LoVo (cell line): ENCODE data around the gene ZDHHC8.

ENCODE experiments used
- DNase-seq: peaks from one replicate; pipeline ENCODE4 v3.0.0-alpha.2; 2016; ENCODE audit warnings: low spot score

Gene ZDHHC8

DNA sequence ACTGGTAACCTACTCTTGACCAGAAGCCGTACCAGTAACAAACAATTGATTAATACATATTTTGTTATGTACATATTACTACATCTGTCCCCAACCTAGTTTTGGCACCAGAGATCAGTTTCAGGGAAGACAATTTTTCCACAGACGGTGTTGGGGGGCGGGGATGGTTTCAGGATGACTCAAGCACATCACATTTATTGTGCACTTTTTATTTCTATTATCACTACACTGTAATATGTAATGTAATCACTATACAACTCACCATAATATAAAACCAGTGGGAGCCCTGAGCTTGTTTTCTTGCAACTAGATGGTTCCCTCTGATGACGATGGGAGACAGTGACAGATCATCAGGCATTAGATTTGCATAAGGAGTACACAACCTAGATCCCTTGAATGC is 36.1 kb upstream of the ZDHHC8 start:
- no peak for DNase-seq

DNA sequence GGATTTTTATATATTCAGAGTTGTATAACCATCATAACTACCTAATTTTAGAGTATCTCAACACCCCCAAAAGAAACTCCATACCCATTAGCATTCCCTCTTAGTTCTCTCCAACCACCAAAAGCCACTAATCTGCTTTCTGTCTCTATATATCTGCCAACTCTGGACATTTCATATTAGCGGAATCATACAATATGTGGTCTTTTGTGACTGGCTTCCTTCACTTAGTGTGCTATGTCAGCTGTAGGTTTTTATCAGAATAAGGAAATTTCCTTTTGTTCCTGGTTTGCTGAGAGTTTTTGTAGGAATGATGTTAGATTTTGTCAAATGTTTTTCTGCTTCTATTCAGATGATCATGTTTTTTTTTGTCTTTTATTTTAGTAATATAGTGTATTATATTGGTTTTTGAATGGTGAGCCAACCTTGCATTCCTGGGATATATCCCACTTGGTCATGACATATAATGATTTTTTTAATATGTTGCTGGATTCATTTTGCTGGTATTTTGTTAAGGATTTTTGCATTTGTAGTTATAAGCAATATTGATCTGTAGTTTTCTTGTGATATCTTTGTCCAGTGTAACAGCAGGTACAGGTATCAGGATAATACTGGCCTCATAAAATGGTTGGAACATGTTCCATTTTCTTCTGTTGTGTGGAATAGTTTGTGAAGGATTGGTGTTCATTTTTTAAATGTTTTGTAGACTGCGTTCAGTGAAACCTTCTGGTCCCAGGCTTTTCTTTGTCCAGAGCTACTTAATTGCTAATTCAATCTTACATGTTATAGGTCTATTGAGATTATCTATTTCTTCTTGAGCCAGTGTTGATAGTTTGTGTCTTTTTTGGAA is 34.8 kb upstream of the ZDHHC8 start:
- DNase-seq: no peak

DNA sequence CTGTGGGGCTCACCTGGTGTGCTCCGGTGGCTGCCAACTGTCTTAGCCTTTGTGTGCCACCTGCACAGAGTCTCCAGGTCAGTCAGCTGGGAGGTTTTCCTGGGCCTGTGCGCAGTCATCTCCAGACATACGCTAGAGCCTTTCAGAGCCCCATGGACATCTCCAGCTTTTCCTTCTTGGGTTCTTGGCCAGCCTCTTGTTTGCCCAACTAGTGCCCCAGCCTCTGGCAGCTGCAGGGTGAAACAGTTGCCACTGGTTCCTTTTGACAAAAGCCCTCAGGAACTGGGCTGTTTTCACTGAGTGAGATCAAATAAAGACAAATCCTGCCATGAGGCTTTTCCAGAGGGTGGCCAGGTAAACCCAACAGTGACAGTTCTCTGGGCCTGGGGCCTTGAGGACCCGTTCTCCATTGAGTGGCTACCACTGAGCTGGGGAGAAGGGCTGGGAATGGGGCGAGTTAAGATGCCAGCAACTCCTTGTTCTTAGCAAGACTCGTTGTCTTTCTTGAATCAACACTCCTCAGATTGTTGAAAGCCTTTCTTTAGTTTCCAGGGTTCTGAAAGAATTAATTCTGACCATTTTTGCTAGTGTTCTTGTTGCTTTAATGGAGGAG is 32.4 kb upstream of the ZDHHC8 start:
- no peak for DNase-seq

DNA sequence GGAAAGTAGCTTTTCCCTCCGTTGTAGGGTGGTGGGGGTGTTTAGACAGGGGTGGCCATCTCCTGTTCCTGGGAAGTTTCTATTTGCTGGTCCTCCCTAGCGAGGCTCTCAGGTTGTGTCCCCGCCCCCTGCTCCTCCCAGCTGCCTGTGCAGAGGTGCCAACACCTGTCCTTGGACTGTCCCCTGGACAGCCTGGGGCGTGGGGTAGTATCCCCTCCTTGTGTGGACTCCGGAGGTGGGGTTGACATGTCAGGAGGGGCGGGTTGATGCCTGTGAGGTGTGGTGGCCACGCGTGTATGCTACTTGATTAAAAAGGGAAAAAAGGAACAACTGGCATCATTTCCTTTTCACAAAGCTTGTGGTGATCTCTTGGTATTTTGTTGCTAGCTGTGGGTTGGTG is 30.0 kb upstream of the ZDHHC8 start:
- no peak for DNase-seq

DNA sequence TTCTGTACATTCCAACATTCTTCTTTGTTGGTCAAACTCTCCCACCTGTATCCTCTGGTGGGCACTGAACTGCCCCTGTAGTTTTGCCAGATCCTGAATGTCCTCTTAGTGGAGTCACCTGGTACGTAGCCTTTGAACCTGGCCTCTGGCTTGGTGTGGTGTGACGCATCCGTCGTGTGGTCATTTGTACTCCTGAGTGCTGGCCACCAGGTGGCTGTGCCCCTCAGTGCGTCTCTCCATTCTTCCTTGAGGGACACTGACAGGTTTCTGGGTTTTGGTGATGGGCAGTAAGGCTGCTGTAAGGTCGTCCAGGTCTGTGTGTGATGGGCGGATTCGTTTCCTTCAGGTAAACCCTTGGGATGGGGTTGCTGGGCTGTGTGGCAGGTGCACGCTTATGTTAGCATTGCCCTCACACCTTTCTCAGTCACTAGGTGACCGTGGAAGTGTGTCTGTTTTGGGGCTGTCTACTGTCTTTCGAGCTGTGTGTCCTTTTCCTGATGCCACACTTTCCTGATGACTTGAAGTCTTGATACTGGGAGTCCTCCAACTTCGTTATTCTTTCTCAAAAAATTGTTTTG is 29.3 kb upstream of the ZDHHC8 start:
- no peak for DNase-seq

DNA sequence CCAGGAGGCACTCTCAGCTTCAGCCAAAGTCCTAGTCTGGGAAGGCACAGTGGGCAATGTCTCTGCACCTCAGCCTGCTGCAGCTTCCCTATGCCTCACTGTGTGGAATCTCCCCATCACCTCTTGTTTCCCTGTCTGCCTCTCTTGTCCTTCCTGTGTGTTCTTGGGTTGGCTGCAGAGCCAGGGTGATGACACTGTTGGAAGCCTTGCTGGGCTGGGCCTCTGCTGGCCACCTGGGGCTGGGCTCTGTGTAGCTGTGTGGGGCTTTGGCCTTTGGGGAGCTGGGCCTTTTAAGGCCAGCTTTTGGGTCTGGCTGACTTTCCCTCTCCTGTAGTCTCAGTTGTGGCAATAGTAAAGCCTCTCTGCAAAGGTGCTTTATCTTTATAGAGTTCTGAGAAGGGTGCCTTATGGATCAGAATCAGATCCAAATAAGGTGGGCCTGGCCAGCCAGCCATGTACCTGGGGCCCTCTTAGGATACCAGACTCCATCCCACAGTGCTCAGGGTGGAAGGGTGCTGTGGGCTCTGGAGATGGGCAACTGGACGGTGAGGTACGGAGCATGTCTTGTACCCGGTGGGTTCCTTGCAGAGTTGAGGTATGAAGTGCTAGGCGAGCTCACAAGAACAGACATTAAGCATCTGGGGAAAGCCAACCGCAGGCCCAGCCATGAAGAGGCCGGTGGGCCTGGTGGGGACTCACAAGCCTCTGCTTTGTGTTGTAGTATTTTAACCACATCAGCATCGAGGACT is 26.0 kb upstream of the ZDHHC8 start:
- no peak for DNase-seq

DNA sequence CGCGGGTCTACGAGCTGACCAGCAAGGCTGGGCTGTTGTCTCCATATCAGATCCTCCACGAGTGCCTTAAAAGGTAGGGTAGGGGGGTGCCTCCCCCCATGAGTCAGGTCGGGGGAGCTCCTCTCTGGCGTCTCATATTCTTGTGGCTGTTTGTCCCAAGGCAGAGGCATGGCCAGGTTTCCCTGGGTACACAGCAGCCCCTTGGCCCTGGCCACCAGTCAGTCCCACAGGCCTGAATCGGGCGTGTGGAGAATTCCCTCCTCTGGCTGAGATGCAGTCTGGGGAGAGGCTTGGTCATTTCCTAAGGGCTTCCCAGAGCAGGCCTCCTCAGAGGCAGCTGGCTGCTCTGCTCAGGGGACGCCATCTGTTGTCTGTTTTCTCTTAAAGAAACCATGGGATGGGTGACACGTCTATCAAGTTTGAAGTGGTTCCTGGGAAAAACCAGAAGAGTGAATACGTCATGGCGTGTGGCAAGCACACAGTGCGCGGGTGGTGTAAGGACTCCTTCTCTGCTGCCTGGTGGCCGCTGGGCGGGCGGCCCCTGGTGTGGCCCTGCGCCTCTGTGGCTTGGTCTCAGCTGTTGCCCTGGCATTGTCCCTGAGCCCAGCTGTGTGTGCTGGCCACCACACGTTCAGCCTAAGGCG is 25.3 kb upstream of the ZDHHC8 start:
- DNase-seq: no peak

DNA sequence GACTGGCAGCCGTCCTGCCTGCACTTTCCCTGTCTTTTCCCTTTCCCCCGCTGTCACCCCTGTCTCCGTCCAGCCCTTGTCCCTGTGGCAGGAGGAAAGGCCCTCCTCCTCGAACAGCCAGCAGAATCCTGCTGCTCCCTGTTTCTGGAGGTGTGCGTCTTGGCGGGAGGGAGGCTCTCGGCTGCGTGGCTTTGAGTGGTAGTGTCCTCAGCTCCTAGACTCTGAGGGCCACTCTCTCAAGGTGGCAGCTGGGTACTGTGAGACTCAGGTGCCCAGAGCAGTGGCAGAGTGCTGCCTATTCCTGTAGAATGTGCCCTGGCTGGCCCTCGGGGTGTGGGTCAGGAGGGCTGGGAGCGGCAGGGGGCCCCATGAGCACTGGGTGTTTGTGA is 24.8 kb upstream of the ZDHHC8 start:
- no peak for DNase-seq

DNA sequence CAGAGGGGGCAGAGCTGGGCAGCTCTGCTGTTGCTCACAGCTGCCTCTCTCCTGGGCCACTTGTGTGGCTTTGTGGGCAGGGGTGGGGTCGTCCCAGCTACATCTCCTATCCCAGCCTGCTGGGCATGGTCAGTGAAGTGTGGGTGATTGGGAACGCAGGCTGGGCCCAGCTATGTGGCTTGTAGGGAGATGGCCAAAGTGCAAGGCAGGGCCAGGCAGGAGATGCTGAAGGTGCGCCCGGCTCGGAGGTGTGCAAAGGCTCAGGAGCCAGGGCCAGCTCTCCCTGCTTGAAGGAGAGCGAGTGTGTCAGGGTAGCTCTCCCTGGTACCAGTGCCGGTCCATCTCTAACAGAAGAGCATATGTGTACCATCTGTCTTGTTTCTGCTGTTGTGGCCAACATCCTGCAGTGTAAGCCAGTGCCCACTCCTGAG is 24.1 kb upstream of the ZDHHC8 start:
- no peak for DNase-seq

DNA sequence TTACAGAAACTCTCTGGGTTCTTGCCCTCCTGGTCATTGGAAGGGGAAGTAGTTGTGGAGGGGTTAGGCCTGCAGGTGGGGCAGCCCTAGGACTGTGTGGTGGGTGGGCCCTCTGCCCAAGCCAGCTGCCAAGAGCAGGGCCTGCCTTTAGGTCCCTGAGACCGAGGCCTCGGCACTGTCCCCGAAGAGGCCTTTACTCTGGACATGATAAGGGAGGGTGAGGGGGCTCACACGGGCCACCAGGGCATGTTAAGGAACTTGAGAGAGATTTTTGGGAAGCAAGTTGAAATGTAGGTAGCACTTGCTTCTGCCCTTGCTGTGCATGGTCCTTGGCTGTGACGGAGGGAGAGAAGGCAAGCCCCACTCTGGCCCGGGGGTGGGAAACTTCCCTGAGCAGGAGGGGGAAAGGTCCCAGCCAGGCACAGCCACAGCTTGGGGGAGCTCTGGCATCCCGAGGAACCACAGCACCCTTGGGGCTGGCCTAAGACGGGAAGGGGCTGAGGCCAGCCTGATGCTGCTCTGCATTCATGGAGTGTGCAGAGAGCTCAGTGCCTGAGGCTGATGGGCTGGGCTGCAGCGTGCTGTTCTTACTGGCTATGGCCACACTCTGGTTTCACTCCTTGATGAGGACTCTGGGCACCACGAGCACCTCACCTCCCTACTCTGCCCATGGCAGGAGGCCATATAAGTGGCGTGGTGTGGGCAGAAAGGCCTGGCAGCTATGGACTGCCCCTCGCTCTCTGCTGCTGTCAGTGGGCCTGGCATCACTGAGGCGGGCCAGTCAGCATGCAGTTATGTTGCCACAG is 23.4 kb upstream of the ZDHHC8 start:
- DNase-seq: no peak

DNA sequence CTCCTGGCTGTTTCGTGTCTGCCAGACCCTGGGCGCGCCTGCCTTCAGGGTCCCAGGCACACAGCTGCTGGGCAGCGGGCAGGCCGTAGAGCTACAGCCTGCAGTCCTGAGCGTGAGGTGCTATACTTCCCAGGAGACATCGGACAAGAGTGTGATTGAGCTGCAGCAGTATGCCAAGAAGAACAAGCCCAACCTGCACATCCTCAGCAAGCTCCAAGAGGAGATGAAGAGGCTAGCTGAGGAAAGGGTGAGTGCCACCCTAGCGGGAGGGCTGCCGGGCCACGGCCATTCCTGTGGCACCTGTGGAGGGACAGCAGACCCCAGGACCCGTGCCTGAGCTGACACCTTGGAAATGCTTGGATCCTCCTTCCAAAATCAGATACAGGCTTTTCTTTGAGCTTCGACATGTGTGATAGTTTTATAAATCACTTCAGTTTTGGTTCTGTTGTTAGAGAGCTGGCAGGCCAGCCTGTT is 22.8 kb upstream of the ZDHHC8 start:
- DNase-seq: no peak

DNA sequence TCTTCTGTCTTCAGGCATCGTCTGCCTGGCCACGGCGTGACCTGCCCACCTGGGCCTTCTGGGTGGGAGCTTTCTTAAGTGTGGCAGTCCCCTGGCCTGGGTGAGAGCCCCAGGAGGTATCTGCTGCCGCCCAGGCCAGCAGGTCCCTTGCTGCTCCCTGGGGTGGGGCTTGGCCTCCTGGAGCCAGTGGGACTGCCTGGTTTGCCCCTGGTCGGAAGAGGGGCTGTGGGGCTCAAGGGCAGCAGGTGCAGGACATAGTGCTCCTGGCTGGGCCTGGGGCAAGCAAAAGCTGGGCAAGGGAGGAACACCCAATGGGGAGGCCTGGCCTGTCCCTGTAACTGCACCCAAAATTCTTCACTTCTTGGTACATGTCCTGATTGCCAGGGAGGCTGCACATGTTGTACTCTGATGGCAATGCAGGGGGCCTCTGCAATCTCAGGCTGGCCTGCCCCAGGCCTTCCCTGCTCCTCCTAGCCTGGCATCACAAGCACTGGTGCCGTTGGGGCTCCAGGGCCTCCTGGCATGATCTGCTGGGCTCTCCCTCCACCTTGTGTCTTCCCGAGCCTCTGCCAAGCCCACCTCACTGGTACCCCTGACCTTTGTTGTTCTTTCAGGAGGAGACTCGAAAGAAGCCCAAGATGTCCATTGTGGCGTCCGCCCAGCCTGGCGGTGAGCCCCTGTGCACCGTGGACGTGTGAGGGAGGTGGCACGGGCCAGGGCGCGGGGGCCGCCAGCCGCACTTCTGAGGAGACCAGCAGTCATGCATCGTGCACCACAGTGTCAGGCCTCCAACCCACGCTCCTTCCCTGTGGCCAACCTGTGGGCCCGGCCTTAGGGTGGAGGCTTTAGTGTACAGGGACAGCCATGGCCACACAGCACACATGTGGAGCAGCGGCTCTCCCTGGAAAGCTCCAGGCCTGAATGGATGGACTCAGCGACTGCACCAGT is 21.9 kb upstream of the ZDHHC8 start:
- no peak for DNase-seq

DNA sequence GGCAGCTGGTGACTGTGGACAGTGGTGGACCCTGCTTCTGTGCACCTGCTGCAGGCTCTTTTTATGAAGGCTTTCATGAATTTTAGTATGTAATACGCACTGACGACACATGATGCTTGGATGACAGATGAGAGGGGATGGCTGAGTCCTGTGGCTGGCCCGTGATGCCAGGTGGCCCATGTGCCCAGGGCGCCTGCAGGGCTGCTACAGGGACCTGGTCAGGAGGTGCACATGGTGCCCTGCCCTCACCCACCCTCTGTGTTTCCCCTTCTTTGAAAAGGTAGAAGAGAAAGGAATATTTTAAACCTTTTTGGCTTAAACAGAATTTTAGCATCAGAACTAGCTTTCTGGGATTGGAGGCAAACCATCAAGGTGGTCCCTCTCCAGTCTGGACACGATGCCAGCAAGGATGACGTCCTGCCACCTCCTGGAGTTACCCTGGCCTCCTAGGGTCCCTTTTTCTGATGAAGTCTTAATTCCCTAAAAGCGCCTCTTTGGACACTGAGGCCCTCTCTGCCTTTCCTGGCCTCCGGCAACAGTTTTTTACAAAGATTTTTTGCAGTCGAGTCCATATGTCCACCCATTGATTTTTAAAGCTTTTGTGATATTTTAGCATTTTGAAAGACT is 21.1 kb upstream of the ZDHHC8 start:
- DNase-seq: no peak

DNA sequence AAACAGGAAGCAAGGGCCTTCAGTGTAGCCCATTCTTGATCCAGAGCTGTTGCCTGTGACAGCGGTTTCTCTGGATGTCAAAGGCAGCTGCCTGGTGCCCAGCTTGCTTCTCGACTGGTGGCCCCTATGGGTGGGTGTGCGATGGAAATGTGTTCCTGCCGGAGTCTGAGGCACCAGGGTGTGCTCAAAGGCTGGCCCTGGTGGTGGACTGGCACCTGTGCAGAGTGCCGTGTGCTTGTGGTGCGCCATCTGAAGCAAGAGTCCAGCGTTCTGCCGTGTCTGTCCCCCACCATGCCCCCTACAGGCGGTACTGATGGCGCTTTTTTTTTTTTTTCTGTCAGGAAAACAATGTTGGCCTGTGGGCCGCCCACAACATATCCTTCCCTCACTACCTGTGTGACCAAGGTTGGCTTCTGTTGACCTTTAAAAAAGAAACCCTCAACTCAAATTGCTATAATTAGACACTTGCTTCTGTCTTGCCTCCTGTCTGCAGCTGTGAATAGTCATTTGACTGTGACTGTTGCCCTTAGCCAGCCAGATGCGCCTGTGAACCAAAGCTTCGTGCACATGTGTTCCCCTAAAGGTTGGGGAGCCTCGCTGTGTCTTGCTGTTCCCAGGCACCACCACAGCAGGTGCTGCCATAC is 20.4 kb upstream of the ZDHHC8 start:
- DNase-seq: no peak

DNA sequence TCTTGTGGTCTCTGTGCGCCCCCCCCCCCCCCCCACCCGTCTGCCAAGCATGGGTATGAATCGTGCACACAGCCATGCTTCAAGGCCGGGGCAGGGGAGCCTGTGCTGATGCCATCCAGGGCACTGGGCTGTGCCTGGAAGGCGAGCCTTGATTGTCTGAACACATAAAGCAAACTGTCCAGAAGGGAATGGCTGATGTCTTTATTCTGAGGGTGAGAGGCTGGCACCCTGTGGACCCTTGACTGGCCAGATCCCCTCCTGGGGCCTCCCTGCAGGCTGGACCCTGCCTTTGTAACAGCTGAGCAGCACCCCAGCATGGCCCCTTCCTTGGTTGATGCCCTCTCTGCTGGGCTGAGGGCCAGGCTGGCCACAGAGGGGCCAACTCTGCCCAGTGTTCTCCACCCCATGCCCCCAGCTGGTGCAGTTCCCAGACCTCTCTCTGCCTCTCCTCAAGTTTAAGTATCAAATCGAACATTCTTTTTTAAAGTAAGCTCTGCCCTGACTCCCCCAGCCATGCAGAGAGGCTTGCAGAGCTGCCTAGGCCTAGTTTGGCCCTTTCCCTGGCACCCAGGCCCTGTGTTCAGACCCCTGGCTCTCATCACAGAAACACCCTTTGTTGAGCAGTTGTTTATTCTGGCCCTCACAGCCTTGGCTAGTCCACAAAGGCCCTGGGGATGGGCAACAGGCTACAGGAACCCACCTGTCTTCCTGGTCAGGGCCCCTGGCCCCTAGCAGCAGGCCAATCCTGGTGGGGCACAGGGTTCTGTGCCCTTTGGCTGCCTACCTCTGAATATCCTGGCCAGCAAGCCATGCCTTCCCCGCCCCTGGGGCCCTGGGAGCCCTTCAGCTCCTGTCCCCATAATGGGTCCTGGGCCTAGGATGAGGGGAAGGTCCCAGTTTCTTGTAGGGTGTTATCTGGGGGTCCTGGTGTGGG is 19.6 kb upstream of the ZDHHC8 start:
- no peak for DNase-seq

DNA sequence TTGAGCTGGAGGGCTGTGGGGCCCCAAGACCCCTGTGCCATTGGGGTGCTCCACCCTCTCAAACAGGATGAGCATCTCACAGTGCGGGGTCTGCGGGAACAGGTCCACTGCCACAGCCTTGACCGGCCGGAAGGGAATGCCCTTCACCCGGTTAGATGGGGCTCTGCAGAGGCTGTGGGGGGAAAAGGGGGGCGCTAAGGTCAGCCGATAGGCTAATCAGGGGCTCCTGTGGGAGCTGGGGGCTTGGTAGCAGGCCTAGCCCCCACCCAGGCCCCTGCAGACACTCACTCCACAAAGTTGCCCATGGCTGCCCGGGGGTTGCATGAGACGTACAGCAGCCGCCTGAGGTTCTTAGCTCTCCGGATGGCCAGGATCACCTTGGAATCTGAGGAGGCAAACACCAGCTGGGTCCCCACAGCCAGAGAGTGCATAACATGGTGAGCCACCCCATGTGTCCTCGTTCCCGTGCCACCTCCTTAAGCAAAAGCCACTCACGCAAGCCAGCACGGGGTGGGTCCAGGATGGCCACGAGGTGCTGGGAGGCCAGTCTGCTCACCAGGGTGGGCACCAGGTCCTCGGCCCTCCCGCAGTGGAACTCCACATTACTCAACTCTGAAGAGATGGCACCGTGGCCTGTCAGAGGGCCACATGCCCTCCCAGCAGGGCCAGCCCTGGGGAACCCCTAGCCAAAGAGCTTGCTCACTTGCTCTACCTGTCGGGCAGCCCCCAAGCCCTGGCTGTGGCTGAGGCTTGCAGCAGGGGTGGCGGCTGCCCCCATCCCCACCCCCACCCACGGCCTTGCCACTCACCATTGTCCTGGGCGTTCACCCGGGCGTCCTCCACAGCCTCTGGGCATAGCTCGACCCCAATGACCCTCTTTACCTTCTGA is 18.7 kb upstream of the ZDHHC8 start:
- DNase-seq: no peak
